ENCODE measurements around the gene SDK1. TPM values are rescaled to one million over a fixed set of nuclear protein-coding genes. Genes with fewer than 3 reads are reported as not detected.

SDK1 gene
- total RNA-seq, 1 experiment from 2014 or later = 20.0 TPM

- Mint-ChIP-seq H3K4me1 (ENCODE audit: low read depth, unreplicated experiment) (peaks cover 20% of the 10 kb centered on the region), H3K4me3 (ENCODE audit: low read depth, unreplicated experiment) (no peak overlapping the region), H3K36me3 (ENCODE audit: insufficient read depth, unreplicated experiment) (no peaks in the 10 kb centered on the region), H3K9me3 (ENCODE audit: low read depth, unreplicated experiment) (no peaks in the 10 kb centered on the region), H3K27me3 (ENCODE audit: unreplicated experiment) (no peaks in the 10 kb centered on the region), H3K27ac (ENCODE audit: unreplicated experiment) (peak overlapping the region; percentile 5)
- DNase-seq = peak; percentile 29
- intact Hi-C loops (cut with micrococcal nuclease; ENCODE audit: unreplicated experiment) = no loop called here
- peak; percentile 33 for TF ChIP-seq CTCF (IDR thresholded peaks at IDR 0.05; ENCODE audit: unreplicated experiment)
- no TSS peak for BruUV-seq (replicated peaks)
- CTCF ChIA-PET = interaction anchor here (0.5 to 2.5 kb wide), 5 partner anchors 10 to 501 kb away, joined by 3 to 12 read pairs (median 3); no protein-coding TSS in a partner anchor
Observed at GRCh38 chr7:4159761-4160554, 858.9 kb downstream of the SDK1 start.

DNA sequence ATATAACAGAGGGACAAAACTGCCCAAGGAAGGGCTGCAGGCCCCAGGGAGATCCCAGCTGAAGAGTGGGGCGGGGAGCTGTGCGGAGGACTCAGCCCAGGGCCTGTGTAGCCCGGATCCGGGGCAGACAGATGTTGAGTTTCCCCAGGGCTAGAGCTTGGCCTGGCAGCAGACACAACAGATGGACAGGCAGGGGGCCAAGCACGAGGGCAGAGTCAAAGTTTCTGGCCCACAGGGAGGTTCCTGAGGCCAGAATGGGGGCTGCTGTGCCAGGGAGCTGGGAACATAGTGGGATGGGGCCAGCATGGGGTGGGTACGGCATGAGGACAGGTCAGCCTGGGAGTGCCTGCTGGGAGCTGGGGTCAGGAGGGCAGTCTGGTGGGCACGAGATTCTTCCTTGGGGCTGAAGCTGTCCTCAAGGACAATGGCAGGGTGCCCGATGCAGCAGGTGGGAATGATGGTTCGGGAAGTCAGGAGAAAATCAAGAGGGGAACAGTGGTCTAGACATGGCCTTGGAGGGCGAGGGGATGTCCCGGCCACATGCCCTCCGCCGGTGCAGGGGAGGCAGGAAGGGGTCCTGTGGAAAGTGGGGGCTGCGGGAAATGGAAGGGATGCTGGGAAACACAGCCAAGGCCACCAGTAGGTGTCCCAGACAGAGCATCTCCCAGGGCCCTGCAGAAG lies 862.0 kb downstream of the SDK1 start:
- TF ChIP-seq CTCF (IDR thresholded peaks at IDR 0.05; ENCODE audit: unreplicated experiment) = no peak
- intact Hi-C loops (cut with micrococcal nuclease; ENCODE audit: unreplicated experiment) = no loop called here
- no peaks in the 10 kb centered on the region for H3K9me3 Mint-ChIP-seq (ENCODE audit: low read depth, unreplicated experiment)
- no peak overlapping the region for H3K27ac Mint-ChIP-seq (ENCODE audit: unreplicated experiment)
- CTCF ChIA-PET = no interaction called here
- H3K4me3 Mint-ChIP-seq (ENCODE audit: low read depth, unreplicated experiment) = no peak overlapping the region
- peaks cover 20% of the 10 kb centered on the region for H3K4me1 Mint-ChIP-seq (ENCODE audit: low read depth, unreplicated experiment)
- BruUV-seq (replicated peaks) = no TSS peak
- no peak for DNase-seq
- H3K36me3 Mint-ChIP-seq (ENCODE audit: insufficient read depth, unreplicated experiment) = no peaks in the 10 kb centered on the region
- H3K27me3 Mint-ChIP-seq (ENCODE audit: unreplicated experiment) = no peaks in the 10 kb centered on the region

DNA sequence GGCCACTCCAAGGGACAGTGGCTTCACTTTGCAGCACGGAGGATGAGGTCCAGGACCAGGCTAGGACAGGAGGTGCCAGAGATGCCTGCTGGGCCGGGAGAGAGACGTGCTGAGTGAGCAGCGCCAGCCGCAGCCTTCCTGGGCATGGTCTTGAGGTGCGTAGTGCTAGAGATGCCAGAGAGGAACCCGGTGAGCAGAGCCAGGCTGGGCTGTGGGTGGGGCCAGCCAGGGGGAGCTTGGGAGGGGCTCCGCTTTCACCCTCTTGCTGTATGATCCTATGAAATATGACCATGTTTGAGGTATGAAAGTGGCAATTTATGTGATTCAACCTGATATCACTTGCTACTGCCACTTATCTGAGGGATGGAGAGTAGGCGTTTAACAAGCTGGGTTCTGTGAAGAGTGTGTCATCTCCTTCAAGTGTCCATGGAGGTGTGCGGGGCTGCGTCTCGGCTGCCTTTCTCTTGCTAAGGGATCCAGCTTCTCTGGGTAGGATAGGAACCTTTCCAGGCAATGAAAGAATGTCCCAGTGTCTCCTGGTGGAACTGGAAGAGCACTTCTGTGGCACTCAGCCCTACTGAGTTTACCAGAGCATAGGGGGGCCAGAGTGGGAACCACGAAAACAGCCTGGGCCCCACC lies 862.6 kb downstream of the SDK1 start:
- intact Hi-C loops (cut with micrococcal nuclease; ENCODE audit: unreplicated experiment) = no loop called here
- Mint-ChIP-seq H3K27ac (ENCODE audit: unreplicated experiment) (no peak overlapping the region), H3K27me3 (ENCODE audit: unreplicated experiment) (no peaks in the 10 kb centered on the region), H3K4me1 (ENCODE audit: low read depth, unreplicated experiment) (peaks cover 20% of the 10 kb centered on the region), H3K4me3 (ENCODE audit: low read depth, unreplicated experiment) (no peak overlapping the region), H3K9me3 (ENCODE audit: low read depth, unreplicated experiment) (no peaks in the 10 kb centered on the region), H3K36me3 (ENCODE audit: insufficient read depth, unreplicated experiment) (no peaks in the 10 kb centered on the region)
- CTCF ChIA-PET = no interaction called here
- DNase-seq = no peak
- no TSS peak for BruUV-seq (replicated peaks)
- TF ChIP-seq CTCF (IDR thresholded peaks at IDR 0.05; ENCODE audit: unreplicated experiment) = no peak

DNA sequence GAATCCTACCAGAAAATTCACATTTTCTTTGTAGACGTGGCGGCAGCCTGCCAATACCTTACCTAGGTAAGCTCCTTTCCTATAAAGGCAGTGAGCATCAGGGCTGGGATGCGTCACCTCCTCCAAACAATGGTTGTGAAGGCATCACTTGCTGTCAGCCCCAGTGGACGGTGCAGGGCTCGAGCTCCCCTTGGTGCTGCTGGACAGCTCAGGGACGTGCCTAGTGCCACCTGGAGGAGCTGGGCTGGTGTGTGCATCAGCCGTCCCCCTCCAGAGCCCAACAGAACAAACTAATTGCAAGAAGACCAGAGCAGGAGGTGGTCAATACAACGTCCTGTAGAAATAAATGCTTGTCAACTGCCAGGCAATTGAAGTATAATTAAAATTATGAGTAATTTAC lies 863.5 kb downstream of the SDK1 start:
- BruUV-seq (replicated peaks) = no TSS peak
- H3K9me3 Mint-ChIP-seq (ENCODE audit: low read depth, unreplicated experiment) = no peaks in the 10 kb centered on the region
- H3K4me1 Mint-ChIP-seq (ENCODE audit: low read depth, unreplicated experiment) = peaks cover 21% of the 10 kb centered on the region
- no peaks in the 10 kb centered on the region for H3K27me3 Mint-ChIP-seq (ENCODE audit: unreplicated experiment)
- H3K36me3 Mint-ChIP-seq (ENCODE audit: insufficient read depth, unreplicated experiment) = no peaks in the 10 kb centered on the region
- intact Hi-C loops (cut with micrococcal nuclease; ENCODE audit: unreplicated experiment) = no loop called here
- H3K27ac Mint-ChIP-seq (ENCODE audit: unreplicated experiment) = no peak overlapping the region
- TF ChIP-seq CTCF (IDR thresholded peaks at IDR 0.05; ENCODE audit: unreplicated experiment) = no peak
- H3K4me3 Mint-ChIP-seq (ENCODE audit: low read depth, unreplicated experiment) = no peak overlapping the region
- DNase-seq = no peak
- CTCF ChIA-PET = no interaction called here
